Measurements from ENCODE around the gene POR. TPM values are rescaled to one million over a fixed set of nuclear protein-coding genes. Genes with fewer than 3 reads are reported as not detected.
"Not testable (repeated sequence)": the region's sequence is repeated elsewhere in the genome, so short reads cannot be mapped to it uniquely, and the experiment has no call there.

POR gene
- total RNA-seq, 1 donor = 35.2 TPM

DNA sequence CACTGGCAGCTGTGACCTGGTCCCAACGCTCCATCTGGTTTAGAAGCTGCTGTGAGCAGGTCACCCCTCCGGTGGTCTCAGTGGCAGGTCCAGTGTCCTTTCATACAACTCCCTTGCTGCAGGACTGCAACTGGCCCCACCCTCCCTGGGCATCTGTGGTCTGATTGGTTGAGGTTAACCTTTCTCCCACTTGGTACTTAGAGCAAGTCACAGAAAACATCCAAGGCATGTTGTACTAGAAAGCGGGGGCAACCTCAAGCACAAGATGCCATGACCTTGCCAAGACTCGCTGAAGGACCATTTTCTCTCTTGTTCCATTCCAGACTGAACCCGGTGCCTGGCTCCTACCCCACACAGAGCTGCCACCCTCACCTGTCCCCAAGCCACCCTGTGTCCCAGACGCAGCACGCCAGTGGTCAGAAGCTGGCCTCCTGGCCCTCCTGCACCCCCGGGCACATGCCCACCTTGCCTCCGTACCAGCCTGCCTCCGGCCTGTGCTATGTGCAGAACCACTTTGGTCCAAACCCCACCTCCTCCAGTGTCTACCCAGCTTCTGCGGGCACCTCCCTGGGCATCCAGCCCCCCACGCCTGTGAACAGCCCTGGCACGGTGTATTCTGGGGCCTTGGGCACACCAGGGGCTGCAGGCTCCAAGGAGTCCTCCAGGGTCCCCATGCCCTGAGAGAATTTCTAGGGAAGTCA is 27.1 kb upstream of the POR start:
- no peak for DNase-seq (ENCODE audit: low read depth)
- H3K4me3 ChIP-seq (ENCODE audit: low read depth, low read length) = no peak overlapping the region
- no peak for TF ChIP-seq CTCF (IDR thresholded peaks at IDR 0.05; ENCODE audit: insufficient read depth, low read length)

DNA sequence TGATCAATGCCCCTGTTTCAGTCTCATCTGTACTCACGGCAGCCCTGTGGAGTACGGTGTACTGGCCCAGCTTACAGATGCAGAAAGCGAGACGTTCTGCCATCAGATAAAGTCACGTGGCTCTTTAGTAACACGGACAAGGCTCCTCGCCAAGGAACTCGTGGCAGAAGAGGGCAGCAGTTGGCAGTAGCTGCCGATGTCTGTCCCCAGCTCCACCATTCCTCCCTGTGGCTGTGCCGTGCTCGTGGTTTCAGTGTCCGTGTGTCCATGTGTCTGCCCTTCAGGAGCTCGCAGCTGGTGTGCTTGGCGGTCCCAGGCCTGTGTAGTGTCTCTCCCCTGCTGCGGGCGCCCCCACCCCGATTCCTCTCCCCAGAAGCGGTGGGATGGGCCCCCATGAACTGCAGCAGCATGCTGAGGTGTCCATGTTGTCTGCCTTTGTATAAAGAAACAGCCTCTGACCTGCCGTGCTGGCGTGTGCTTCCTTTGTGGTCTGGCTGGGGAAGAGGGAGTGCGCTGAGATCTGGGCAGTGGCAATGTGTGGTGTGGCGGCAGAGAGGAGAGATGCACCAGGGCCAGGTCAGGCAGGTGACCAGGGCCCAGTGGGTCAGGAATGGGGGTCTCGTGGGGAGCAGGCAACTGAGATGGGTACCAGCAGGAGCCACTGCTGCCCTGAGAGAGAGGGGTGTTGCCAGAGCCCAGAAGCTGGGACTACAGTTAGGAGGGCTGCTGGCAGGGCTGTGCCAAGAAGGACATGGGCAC is 26.3 kb upstream of the POR start:
- TF ChIP-seq CTCF (IDR thresholded peaks at IDR 0.05; ENCODE audit: insufficient read depth, low read length) = no peak
- no peak for DNase-seq (ENCODE audit: low read depth)
- H3K4me3 ChIP-seq (ENCODE audit: low read depth, low read length) = no peak overlapping the region

DNA sequence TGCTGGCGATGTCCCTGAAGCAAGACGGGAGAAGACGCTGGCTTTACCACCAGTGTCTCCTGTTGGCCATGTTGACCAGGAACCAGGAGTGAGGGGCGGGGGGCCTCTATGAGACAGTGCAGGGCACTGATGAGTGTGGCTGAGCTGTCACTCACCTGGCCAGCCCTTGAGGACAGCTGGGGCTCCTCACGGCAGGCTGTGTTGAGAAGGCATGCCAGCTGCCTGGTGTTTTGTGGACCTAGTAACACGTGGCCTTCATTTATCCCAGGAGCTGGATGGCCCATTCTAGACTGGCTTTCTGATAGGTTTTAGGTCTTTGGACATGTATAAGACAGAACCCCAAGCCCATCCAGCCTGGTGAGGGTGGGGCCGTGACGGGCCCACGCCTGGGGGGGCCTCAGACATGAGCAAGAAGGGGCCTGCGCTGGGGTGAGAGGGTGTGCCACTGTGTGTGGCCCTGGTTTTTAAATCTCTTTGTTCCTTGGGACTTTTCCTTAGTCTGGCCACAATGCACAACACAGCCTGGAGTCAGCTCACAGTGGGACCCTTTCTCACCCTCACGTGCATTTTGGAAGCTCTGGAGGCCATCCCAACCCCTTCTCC is 25.6 kb upstream of the POR start:
- no peak overlapping the region for H3K4me3 ChIP-seq (ENCODE audit: low read depth, low read length)
- no peak for DNase-seq (ENCODE audit: low read depth)
- TF ChIP-seq CTCF (IDR thresholded peaks at IDR 0.05; ENCODE audit: insufficient read depth, low read length) = no peak

DNA sequence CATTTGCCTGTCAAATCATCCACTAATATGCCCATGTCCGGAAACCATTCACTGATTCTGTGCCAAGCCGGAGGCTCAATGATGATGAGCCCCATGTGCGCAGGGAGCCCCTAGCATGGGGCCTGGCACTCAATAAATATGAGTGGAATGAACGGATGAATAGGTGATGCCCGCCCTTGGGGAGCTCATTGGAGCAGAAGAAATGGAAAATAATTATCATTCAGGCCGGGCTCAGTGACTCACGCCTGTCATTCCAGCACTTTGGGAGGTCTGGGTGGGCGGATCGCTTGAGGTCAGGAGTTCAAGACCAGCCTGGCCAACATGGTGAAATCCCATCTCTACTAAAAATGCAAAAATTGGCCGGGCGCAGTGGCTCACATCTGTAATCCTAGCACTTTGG is 25.1 kb upstream of the POR start:
- no peak overlapping the region for H3K4me3 ChIP-seq (ENCODE audit: low read depth, low read length)
- no peak for TF ChIP-seq CTCF (IDR thresholded peaks at IDR 0.05; ENCODE audit: insufficient read depth, low read length)
- peak; percentile 24 for DNase-seq (ENCODE audit: low read depth)

DNA sequence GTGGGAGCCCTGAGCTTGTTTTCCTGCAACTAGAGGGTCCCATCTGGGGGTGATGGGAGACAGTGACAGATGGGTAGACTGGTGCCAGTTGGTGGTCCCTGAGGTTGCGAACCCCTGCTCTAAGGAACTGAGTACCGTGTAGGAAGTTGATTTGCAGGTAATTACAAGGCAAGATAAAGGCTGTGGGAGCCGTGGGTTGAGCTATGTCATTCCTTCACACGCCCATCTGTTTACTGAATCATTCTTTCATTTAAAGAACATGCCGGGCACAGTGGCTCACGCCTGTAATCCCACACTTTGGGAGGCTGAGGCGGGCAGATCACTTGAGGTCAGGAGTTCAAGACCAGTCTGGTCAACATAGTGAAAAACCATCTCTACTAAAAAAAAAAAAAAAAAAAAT is 23.7 kb upstream of the POR start:
- DNase-seq (ENCODE audit: low read depth); H3K4me3 ChIP-seq (ENCODE audit: low read depth, low read length): not testable (repeated sequence)

GRCh38 chr7:75891815-75892411 is 23.0 kb upstream of the POR start:
- TF ChIP-seq CTCF (IDR thresholded peaks at IDR 0.05; ENCODE audit: insufficient read depth, low read length) = no peak
- no peak overlapping the region for H3K4me3 ChIP-seq (ENCODE audit: low read depth, low read length)
- no peak for DNase-seq (ENCODE audit: low read depth)

Data from fibroblast of the aortic adventitia (primary cell).